GM18511 (cell line): ENCODE measurements around the gene NMT2.

Source experiments
- ATAC-seq: cut with Tn5 transposase; IDR thresholded peaks from one replicate; pipeline ENCODE4 v1.9.1; 2021; ENCODE audit warnings: mild to moderate bottlenecking, moderate library complexity; ENCODE audit not compliant: unreplicated experiment

The NMT2 gene

DNA sequence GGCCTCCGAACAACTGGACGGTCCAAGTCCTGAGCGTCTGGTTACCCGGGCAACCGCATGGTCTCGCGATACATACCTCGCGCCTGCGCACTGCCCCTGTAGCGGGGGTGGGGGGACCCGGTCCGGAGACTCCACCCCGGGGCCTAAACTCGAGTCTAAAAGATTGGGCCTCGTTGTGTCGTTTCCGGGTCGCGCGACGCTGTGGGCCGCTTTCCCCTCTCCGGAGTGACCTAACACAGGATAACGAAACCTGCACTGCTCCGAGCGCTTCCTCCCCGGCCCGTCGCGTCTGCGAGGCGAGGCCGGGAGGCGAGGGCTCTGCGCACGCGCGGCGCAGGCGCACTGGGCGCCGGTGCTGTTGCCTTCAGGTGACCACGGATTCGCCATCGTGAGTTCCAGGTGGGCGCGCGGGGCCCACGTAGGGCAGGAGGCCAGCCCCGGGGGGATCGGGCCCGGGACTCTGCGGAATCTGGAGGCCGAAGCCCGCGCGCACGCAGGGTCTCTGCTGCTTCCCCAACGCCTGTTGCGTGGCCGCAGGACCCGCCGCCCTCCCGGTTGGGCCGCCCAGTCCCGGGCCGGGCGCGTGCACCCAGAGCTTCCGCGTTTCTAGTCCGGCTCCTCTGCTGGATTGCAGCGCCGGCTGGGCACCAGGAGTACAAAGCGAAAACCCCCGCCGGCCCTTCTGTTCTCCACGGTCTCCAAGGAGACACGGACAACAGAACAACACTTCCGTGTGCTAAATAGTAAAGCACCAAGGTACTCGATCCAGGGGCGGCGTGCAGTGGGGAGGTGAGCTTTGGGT is 71.3 kb downstream of the NMT2 start, which contains the start of gene RPP38:
RPP38 (plus strand) TSS at position 345 of the 802 bp plus-strand sequence. CDS start 5,960 bp downstream, outside the sequence.
- peak; percentile 90 for ATAC-seq

DNA sequence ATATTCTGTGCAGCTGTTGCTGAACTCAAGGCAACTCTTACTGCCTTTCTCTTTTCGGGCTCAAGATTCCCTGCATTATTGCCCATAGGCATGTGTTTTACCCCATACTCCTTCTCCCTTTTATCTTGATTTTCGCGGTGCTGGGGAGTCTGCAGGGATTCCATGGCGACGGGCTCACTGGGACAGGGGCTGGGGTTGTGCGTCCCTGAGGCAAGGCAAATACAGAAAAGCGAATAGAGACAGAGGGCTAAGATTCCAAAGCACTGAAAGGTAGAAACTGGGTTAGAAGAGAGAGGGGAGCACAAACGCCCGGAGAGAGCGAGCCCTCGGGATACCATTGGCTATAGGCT is 71.9 kb downstream of the NMT2 start:
- peak; percentile 27 for ATAC-seq

DNA sequence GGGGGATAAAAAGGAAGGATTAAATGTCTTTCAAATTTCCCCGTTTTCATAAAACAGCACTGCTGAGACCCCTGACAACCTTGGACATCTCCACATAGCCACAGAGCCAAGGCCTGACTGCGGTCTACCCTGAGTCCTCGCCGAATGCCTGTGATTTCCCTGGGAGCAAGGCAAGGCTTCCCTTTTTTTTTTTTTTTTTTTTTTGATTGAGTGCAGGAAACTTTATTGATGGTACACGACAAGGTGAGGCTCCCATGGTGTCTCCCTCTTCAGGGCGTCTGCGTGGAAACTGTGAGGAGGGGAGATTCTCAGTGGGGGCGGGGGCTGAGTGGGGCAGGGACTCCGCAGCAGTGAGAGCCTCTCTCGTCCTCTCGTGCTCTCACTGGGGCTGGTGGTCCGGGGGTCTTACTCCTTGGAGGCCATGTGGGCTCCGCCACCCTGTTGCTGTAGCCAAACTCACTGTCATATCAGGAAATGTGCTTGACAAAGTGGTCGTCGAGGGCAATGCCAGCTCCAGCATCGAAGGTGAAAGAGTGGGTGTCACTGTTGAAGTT is 75.6 kb downstream of the NMT2 start:
- ATAC-seq, result no peak

DNA sequence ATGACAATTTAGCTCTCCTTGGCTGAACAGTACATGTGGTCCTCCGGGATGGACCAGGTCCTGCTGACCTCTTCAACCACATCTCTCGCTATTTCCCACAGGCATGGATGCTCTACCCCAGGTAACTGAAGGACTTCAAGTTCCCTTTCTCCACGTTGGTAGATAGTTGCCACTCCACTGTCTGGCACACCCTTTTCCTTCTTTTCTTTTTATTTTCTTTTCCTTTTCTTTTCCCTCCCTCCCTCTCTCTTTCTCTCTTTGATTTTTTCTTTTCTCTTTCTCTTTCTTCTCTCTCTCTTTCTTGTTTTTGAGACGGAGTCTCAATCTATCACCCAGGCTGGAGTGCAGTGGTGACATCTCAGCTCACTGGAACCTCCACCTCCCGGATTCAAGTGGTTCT is 77.1 kb downstream of the NMT2 start:
- ATAC-seq, result no peak

DNA sequence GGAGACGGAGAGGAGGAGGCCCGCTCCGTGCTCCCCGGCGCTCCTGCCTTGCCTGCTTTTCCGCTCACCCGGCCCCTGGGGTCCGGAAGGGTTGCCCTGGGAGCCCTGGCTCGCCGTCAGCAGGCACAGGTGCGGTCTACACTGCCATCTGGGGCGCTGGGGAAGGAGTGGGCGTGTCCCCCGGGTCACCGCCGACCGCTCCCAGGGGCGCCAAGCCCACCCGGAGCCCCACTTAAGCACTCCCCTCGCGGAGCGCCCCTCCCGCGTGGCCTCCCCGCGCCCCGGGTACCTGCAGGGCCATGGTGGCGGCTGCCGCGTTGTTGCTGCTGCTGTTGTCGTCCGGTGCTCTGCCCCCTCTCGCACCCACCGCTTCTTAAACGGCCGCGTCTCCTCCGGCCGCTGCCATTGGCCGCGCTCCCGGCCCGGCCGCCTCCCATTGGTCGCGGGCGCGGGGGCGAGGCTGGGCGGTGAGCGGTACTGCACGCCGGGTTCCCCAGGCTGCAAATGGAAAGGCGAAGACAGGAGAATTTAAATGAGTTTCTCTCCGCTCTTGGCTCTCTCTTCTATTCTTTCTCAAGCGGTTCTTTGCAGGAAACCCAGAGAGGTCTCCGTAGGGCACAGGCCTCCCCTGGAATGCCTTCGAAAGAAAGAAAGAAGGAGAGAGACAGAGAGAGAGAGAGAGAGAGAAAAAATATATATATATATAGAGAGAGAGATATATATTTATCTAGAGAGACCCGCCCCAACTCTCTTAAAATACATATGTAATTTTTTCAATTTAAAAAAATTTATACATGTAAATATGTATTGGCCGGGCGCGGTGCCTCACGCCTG is 79.8 kb downstream of the NMT2 start, which contains the start of gene ACBD7:
ACBD7 (minus strand) TSS at position 349 of the 834 bp plus-strand sequence; CDS start at position 301, 48 bp downstream.
- peak; percentile 100 for ATAC-seq

DNA sequence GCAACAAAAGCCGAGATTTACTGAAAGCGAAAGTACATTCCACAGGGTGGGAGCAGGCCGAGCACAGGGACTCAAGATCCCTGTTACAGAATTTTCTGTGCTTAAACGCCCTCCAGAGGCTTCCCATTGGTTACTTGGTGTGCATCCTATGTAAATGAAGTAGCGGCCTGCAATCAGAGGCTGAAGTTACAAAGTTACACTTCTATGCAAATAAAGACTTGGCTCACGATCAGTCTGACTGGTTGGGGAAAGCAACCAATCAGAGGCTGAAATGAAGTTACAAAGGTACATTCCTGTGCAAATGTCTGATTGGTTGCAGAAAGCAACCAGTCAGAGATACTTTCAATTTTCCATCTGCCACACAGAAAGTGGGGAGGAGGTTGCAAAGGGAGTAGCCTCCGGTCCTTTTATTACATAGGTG is 84.0 kb downstream of the NMT2 start:
- ATAC-seq, result no peak

DNA sequence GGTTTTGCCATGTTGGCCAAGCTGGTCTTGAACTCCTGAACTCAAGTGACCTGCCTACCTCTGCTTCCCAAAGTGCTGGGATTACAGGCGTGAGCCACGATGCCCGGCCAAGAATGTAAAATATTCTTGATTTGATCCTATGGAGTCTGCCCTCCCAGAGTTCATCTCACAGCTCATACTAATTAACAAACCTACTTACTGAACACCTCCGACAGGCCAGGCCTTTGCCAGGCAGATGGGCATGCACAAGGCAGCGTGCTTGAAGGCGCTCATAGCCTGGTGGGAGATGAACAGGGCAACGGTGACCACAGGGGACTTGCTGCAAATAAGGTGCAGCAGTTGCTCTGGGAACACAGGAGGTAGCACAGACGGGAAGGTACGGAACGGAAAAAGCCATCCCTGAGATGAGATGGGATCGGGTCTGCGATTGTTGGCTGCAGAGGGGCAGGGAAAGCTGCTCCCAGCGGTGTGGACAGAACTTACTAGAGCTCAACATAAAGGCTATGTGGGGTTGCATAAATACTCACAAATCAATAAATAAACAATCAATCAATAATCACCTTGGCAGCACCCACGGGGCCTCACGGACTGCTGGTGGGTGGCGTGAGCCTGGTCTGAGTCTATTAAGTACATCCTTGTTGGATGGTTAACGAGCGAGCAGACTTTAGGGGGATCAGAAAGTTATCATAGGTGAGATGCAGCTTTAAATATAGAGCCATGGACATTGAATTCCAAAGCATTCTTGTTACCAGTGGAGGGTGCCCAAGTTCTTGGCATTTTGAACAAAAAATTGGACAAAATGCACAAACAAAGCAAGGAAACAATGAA is 84.6 kb downstream of the NMT2 start:
- no peak for ATAC-seq

DNA sequence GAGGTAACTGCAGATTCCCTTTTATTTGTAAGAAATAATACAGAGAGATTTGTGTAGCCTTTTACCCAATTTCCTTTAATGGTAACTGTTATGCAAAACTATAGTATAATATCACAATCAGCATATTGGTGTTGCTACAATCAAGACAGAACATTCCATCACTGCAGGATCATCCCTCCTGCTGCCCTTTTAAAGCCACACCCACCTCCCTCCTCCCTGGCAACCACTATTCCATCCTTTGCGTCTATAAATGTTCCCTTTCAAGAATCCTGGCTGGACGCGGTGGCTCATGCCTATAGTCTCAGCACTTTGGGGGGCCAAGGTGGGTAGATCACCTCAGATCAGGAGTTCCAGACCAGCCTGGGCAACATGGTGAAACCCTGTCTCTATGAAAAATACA is 93.1 kb downstream of the NMT2 start:
- ATAC-seq, result no peak

DNA sequence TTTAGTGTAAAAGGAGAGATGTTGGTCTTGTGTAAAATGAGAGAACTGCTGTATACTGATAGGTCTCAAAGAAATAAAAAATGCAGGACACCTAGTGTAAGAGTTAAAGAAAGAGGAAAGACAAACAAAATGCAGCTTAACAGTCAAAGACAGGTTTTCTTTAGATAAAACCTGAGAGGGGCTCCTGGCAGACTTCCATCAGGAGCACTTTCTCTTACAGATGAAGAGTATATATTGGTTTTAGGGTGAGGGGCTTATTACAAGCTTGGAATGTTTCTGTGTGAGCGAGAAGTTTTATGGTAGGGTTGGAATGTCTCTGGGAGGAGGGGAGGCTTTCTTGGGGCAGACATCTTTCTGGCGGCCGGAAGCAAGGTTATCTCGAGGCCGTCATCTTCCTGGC is 96.1 kb downstream of the NMT2 start:
- ATAC-seq, result no peak

DNA sequence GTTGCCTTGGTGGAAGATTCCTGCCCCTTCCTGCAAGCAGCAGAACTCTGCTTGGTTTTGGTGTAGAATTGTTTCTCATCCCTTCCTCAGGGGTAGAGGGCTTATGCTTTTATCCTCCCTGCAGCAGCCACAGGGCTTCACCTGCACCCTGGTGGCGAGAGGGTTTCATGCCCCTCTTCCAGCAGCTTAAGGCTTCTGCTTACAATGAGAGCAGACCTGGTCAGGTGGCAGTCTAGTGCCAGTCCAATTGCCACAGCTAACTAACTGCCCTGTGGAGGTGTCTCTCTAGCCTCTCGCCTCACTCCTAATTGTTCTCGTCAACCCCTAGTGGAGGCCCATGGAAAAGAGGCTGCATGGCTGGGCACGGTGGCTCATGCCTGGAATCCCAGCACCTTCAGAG is 99.3 kb downstream of the NMT2 start:
- no peak for ATAC-seq

DNA sequence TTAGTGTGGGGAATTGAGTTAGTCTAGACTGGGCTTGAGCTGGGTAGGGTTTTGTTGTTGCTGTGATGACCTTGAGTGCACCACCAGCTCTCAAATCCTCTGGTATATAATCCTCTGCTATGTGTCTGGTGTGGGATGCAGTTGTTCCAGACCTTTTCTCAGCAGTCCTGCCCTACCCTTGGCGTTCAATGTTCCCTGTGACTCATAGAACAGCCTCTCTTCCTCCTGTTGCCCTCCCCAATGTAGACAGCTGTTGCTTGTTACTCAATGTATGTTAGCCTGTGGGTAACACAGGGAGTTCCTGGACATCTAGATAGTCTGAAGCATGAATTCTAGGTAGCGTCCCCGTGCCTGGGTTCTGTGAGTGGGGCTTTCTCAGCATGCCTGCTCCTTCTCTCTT is 99.7 kb downstream of the NMT2 start:
- no peak for ATAC-seq

DNA sequence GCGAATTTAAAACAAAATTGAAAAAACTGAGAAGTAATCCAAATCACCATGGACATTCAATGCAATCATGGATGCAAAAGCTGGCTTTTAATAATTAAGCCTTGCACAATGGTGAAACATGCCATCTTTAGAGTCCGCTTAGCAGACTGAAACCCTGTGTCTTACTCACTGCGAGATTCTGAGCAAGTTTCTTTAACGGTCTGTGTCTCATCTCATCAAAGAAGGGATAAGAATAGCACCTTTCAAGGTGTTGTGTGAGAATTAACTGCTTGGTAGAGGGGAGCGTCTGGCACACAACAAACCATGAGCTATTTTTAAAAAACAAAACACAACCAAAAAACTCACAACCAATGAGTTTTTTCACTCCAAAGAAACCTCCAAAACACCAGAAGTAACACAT is 101.3 kb downstream of the NMT2 start:
- no peak for ATAC-seq

DNA sequence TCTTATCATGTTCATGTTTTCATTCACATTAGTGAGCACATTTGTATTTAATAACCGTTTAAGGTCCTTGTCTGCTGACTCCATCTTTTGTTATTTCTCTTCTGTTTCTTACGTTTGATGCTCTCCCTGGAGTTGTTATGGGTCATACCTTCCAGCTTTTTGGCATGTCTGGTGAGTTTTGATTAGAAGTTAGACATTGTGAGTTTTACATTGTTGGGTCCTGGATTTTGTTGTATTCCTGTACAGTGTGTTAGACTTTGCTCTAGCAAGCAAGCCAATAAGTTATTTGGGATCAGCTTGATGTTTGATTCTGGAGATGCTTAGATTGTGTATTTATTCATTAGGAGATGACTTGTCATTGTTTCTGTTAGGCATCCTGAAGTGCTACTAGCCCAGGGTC is 107.9 kb downstream of the NMT2 start:
- ATAC-seq, result no peak

DNA sequence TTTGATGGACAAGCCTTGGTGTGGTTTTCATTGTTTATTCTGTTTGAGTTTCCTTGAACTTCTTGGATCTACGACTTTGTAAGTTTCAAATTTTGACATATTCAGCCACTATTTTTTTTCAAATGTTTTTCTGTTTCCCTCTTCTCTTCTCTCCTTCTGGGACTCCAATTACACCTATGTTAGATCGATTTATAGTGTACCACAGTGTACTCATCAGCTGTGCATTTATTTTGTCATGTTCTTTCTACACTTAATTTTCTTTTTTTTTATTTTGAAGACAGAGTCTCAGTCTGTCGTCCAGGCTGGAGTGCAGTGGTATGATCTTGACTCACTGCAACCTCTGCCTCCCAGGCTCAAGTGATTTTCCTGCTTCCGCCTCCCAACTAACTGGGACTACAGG is 108.6 kb downstream of the NMT2 start:
- no peak for ATAC-seq

DNA sequence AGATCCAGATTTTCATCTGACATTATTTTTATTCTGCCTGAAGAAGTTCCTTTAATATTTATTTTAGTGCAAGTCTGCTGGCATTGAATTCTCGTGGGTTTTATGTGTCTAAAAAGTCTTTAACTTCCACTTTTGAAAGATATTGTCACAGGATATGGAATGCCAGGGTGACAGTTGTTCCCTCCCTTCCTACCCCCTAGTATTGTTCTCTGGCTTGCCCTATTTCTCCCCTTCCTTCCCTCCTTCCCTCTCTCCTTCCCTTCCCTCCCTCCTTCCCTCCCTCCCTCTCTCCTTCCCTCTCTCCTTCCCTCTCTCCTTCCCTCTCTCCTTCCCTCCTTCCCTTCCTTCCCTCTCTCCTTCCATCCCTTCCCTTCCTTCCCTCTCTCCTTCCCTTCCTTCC is 109.8 kb downstream of the NMT2 start:
- ATAC-seq, result no peak
